IMR-90 (cell line): Measurements from ENCODE around the gene VWA7. TPM values are rescaled to one million over a fixed set of nuclear protein-coding genes. Genes with fewer than 3 reads are reported as not detected.

Experiments
- ATAC-seq: fragments of 200-7000 bp; cut with Tn5 transposase; 2 replicates; pipeline ENCODE4 v1.9.1; 2020; ENCODE audit warnings: low read depth, mild to moderate bottlenecking, moderate library complexity
- BruUV-seq: library from RNA; stranded (reverse); fragments of 400-500 nt; replicated peaks from 2 replicates; lab custom pipeline; 2021; lab: Mats Ljungman, UMichigan
- CTCF ChIA-PET: fragments of 300-600 bp; formaldehyde crosslinking; extraction: SDS; loops from one replicate; lab custom pipeline; 2021; ENCODE audit warnings: antibody characterized with exemption; lab: Yijun Ruan, JAX
- POLR2A ChIA-PET: fragments of 300-600 bp; sonication (Branson Sonifier 250); formaldehyde crosslinking; loops from one replicate; lab custom pipeline; 2022; ENCODE audit warnings: antibody characterized with exemption; ENCODE audit not compliant: unreplicated experiment; lab: Charles Lee
- DNase-seq: peaks from one replicate; pipeline ENCODE4 v3.0.0; 2013
- H2AFZ ChIP-seq: replicated peaks from 2 replicates; pipeline ENCODE3; 2013; ENCODE audit warnings: low read length, mild to moderate bottlenecking; ENCODE audit not compliant: poor library complexity
- H2AK5ac ChIP-seq: 2 replicates; pipeline ENCODE4 v1.6.1; 2013; ENCODE audit warnings: low read depth, low read length, inconsistent platforms
- H2AK9ac ChIP-seq: replicated peaks from 2 replicates; pipeline ENCODE3; 2013; ENCODE audit warnings: mild to moderate bottlenecking, low read depth, low read length, moderate library complexity; ENCODE audit not compliant: poor library complexity
- H2BK120ac ChIP-seq: 2 replicates; pipeline ENCODE4 v1.6.1; 2013; ENCODE audit warnings: low read depth, low read length, inconsistent platforms
- H2BK15ac ChIP-seq: 3 replicates; pipeline ENCODE4 v1.6.1; 2013; ENCODE audit warnings: low read depth, low read length, inconsistent platforms
- H2BK20ac ChIP-seq: 2 replicates; pipeline ENCODE4 v1.6.1; 2013; ENCODE audit warnings: low read depth, mild to moderate bottlenecking, inconsistent platforms, low read length, moderate library complexity
- H2BK5ac ChIP-seq: 2 replicates; pipeline ENCODE4 v1.6.1; 2013; ENCODE audit warnings: mild to moderate bottlenecking, low read depth, low read length, inconsistent platforms; ENCODE audit not compliant: poor library complexity, severe bottlenecking
- H3K14ac ChIP-seq: replicated peaks from 2 replicates; pipeline ENCODE4 v1.6.1; 2013; ENCODE audit warnings: low read depth, low read length, inconsistent platforms
- H3K18ac ChIP-seq: 2 replicates; pipeline ENCODE4 v1.6.1; 2013; ENCODE audit warnings: low read depth, low read length, control low read depth
- H3K23ac ChIP-seq: 2 replicates; pipeline ENCODE4 v1.6.1; 2013; ENCODE audit warnings: low read depth, low read length, inconsistent platforms
- H3K27ac ChIP-seq: 2 replicates; pipeline ENCODE4 v1.5.1; 2013; ENCODE audit warnings: mild to moderate bottlenecking, control low read depth, low read length; ENCODE audit not compliant: insufficient read depth
- H3K27me3 ChIP-seq: 2 replicates; pipeline ENCODE4 v1.6.1; 2013; ENCODE audit warnings: low read length; ENCODE audit not compliant: control insufficient read depth, insufficient read depth
- H3K36me3 ChIP-seq: 2 replicates; pipeline ENCODE4 v1.6.1; 2013; ENCODE audit warnings: low read length, mixed read lengths; ENCODE audit not compliant: control insufficient read depth, insufficient read depth
- H3K4ac ChIP-seq: 2 replicates; pipeline ENCODE4 v1.6.1; 2013; ENCODE audit warnings: low read depth, low read length, inconsistent platforms
- H3K4me1 ChIP-seq: 2 replicates; pipeline ENCODE4 v1.6.1; 2013; ENCODE audit warnings: low read length, mixed read lengths; ENCODE audit not compliant: control insufficient read depth, insufficient read depth
- H3K4me2 ChIP-seq: 2 replicates; pipeline ENCODE4 v1.6.1; 2013; ENCODE audit warnings: low read depth, mild to moderate bottlenecking, control low read depth, low read length, moderate library complexity
- H3K4me3 ChIP-seq: 2 replicates; pipeline ENCODE4 v1.5.1; 2013; ENCODE audit warnings: low read depth, mild to moderate bottlenecking, control low read depth, low read length, moderate library complexity; ENCODE audit not compliant: insufficient read depth
- H3K56ac ChIP-seq: 2 replicates; pipeline ENCODE4 v1.6.1; 2013; ENCODE audit warnings: low read length, inconsistent platforms; ENCODE audit not compliant: insufficient read depth; ENCODE audit errors: extremely low read depth
- H3K79me1 ChIP-seq, 2 experiments: 2 replicates each; pipeline ENCODE4 v1.6.1; 2013; ENCODE audit warnings: low read length in 2 of 2, inconsistent platforms in 1 of 2, low read depth in 1 of 2
- H3K9ac ChIP-seq: 2 replicates; pipeline ENCODE4 v1.6.1; 2013; ENCODE audit warnings: low read depth, low read length, control low read depth
- H3K9me1 ChIP-seq: 2 replicates; pipeline ENCODE4 v1.6.1; 2013; ENCODE audit warnings: low read length, inconsistent platforms; ENCODE audit not compliant: insufficient read depth
- H3K9me3 ChIP-seq: 2 replicates; pipeline ENCODE4 v1.6.1; 2013; ENCODE audit warnings: low read length; ENCODE audit not compliant: control insufficient read depth, insufficient read depth
- H4K20me1 ChIP-seq: 2 replicates; pipeline ENCODE4 v1.6.1; 2013; ENCODE audit warnings: low read length, inconsistent platforms; ENCODE audit not compliant: insufficient read depth
- H4K5ac ChIP-seq: 2 replicates; pipeline ENCODE4 v1.6.1; 2013; ENCODE audit warnings: mild to moderate bottlenecking, low read depth, low read length, control low read depth
- H4K8ac ChIP-seq, 2 experiments: 2 replicates each; pipeline ENCODE4 v1.6.1; 2013; ENCODE audit warnings: low read depth in 2 of 2, low read length in 2 of 2, control low read depth in 1 of 2, inconsistent platforms in 1 of 2
- H4K91ac ChIP-seq: 2 replicates; pipeline ENCODE4 v1.6.1; 2013; ENCODE audit warnings: low read depth, low read length, inconsistent platforms; ENCODE audit not compliant: insufficient read depth
- CEBPB ChIP-seq: IDR thresholded peaks from 2 replicates; pipeline ENCODE4 v1.6.1; 2012; ENCODE audit warnings: low read depth, low read length, improper control_type of control experiment
- MAZ ChIP-seq: IDR thresholded peaks from 2 replicates; pipeline ENCODE4 v1.6.1; 2012; ENCODE audit warnings: low read depth, mild to moderate bottlenecking, low read length, improper control_type of control experiment, moderate library complexity, borderline replicate concordance
- RAD21 ChIP-seq: IDR thresholded peaks from 2 replicates; pipeline ENCODE4 v1.6.1; 2012; ENCODE audit warnings: low read length, improper control_type of control experiment
- RFX5 ChIP-seq: IDR thresholded peaks from 2 replicates; pipeline ENCODE4 v1.8.0; 2012; ENCODE audit warnings: low read depth, mild to moderate bottlenecking, low read length, moderate library complexity
- SMC3 ChIP-seq: fragments of 150-350 bp; IDR thresholded peaks from 2 replicates; pipeline ENCODE4 v1.6.1; 2016; ENCODE audit warnings: low read depth, mild to moderate bottlenecking, antibody characterized with exemption, low read length, moderate library complexity
- WGBS, 2 experiments: methylation state at CpG; one replicate each; pipeline versions ENCODE4 v1.1.5 to v1.1.7; 2013; ENCODE audit warnings: missing lambda C conversion rate in 2 of 2; ENCODE audit not compliant: insufficient read length in 1 of 2; ENCODE audit errors: extremely low coverage in 2 of 2; 5-methylcytosine and 5-hydroxymethylcytosine counted together
- dilution Hi-C: fragments of 300-500 bp; cut with HindIII; formaldehyde crosslinking; loops from one replicate; pipeline ENCODE4 v1.14.3; 2018; ENCODE audit warnings: low sequenced_read_pairs; ENCODE audit not compliant: unreplicated experiment
- in situ Hi-C: fragments of 300-500 bp; cut with MboI; formaldehyde crosslinking; loops from 3 replicates; pipeline ENCODE4 v1.14.3; 2019; ENCODE audit warnings: low sequenced_read_pairs, inconsistent platforms, mixed read lengths
- intact Hi-C: fragments of 100-400 bp; cut with micrococcal nuclease; formaldehyde crosslinking; loops from 2 replicates; pipeline ENCODE4 v1.10.0; 2022
- polyA plus RNA-seq, 3 experiments: library from polyadenylated mRNA; depleted of rRNA; stranded (reverse); fragments of >200 nt; gene quantifications; 2 replicates each; pipeline ENCODE4 v1.2.3, GENCODE V29; 2012; ENCODE audit warnings: low replicate concordance in 1 of 3
- total RNA-seq: library from RNA; depleted of rRNA; stranded (reverse); fragments of >200 nt; gene quantifications from 2 replicates; pipeline ENCODE4 v1.2.3, GENCODE V29; 2012
- TF ChIP-seq, protein P1 (sequence below): fragments of 150-350 bp; IDR thresholded peaks from 2 replicates; pipeline ENCODE4 v1.6.1; 2017; ENCODE audit warnings: mild to moderate bottlenecking, antibody characterized with exemption, low read length, low read depth

The VWA7 gene
- total and polyA plus RNA-seq, 2 of the 4 experiments (the other 2 are of a cell fraction) = under 0.01 to 1.4 TPM

DNA sequence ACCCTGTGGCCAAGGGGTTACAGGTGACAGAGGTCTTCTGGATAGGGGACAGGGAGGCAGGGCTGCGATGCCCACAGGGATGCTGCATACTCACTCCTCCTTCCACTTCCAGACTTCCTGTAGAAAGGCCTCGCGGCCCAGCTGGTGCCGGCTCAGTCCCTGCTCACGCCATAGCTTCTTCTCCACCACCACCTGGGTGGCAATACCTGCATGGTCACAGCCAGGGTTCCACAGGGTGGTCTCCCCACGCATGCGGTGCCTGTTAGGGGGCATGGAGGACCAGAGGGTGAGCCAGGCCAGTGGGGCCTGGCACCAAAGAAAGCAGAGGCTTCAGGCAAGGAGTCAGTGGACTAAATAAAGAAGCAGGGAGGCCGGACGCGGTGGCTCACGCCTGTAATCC lies 8.3 kb upstream of the VWA7 start:
- Histone ChIP-seq H2BK5ac (no peak overlapping the region), H4K8ac (no peak overlapping the region), H3K18ac (no peak overlapping the region), H3K27me3 (no peaks in the 10 kb centered on the region), H3K23ac (no peak overlapping the region), H4K20me1 (no peaks in the 10 kb centered on the region), H4K5ac (no peak overlapping the region), H2AK9ac (no peak overlapping the region), H4K91ac (no peak overlapping the region), H2BK15ac (no peak overlapping the region), H3K4ac (no peak overlapping the region), H2BK120ac (no peak overlapping the region), H3K9me1 (no peaks in the 10 kb centered on the region), H3K56ac (no peak overlapping the region), H3K27ac (no peak overlapping the region), H3K4me1 (no peaks in the 10 kb centered on the region), H3K79me1 (peaks cover 0 to 13% of the 10 kb centered on the region in 2 experiments; a peak in 3 of 4 replicates), H2AK5ac (no peak overlapping the region), H3K9ac (no peak overlapping the region), H3K14ac (no peak overlapping the region), H3K9me3 (no peaks in the 10 kb centered on the region), H2BK20ac (no peak overlapping the region), H3K36me3 (peaks cover 53% of the 10 kb centered on the region), H3K4me3 (no peak overlapping the region), H2AFZ (no peak overlapping the region), H3K4me2 (no peak overlapping the region)
- dilution Hi-C loops = no loop called here
- in situ Hi-C loops = no loop called here
- TF ChIP-seq SMC3 (no peak), MAZ (no peak), RFX5 (no peak), CEBPB (no peak), RAD21 (no peak)
- TF ChIP-seq, protein P1, sequence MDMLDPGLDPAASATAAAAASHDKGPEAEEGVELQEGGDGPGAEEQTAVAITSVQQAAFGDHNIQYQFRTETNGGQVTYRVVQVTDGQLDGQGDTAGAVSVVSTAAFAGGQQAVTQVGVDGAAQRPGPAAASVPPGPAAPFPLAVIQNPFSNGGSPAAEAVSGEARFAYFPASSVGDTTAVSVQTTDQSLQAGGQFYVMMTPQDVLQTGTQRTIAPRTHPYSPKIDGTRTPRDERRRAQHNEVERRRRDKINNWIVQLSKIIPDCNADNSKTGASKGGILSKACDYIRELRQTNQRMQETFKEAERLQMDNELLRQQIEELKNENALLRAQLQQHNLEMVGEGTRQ = no peak
- 97% methylated on average over 5 of the region's 11 CpGs; no CpG with 5 or more reads in 1 of the 2 experiments for WGBS, 2 experiments
- CTCF ChIA-PET = no interaction called here
- no TSS peak for BruUV-seq
- POLR2A ChIA-PET = no interaction called here
- ATAC-seq = no peak
- intact Hi-C loops = no loop called here
- DNase-seq = no peak
